Mucosa of rectum (tissue), 2 donors: ENCODE data around the gene KCNA4.
"Not testable (repeated sequence)": the region's sequence is repeated elsewhere in the genome, so short reads cannot be mapped to it uniquely, and the experiment has no call there.

Experiments used
- H3K27ac ChIP-seq, 2 donors: one replicate each; pipeline ENCODE4 v1.7.0; 2013; ENCODE audit warnings: inconsistent platforms in 2 of 2, low read depth in 2 of 2, low read length in 2 of 2
- H3K27me3 ChIP-seq, 2 donors: one replicate each; pipeline ENCODE4 v1.7.0; 2013; ENCODE audit warnings: low read length in 2 of 2; ENCODE audit not compliant: control insufficient read depth in 2 of 2, insufficient read depth in 2 of 2
- H3K36me3 ChIP-seq, 2 donors: one replicate each; pipeline ENCODE4 v1.7.0; 2013; ENCODE audit warnings: low read length in 2 of 2; ENCODE audit not compliant: control insufficient read depth in 2 of 2, insufficient read depth in 2 of 2
- H3K4me1 ChIP-seq, 2 donors: one replicate each; pipeline ENCODE4 v1.7.0; 2013; ENCODE audit warnings: low read length in 2 of 2, mild to moderate bottlenecking in 1 of 2; ENCODE audit not compliant: control insufficient read depth in 2 of 2, insufficient read depth in 2 of 2
- H3K4me3 ChIP-seq, 2 donors: one replicate each; pipeline ENCODE4 v1.7.0; 2013; ENCODE audit warnings: low read length in 2 of 2
- H3K9ac ChIP-seq, 2 donors: one replicate each; pipeline ENCODE4 v1.7.0; 2013; ENCODE audit warnings: low read length in 2 of 2, low read depth in 1 of 2, mild to moderate bottlenecking in 1 of 2
- H3K9me3 ChIP-seq, 2 donors: one replicate each; pipeline ENCODE4 v1.7.0; 2013; ENCODE audit warnings: low read length in 2 of 2; ENCODE audit not compliant: control insufficient read depth in 2 of 2
- donor health status: healthy.
- donor health status: Normal muscosa, but diverticular disease.

The KCNA4 gene

DNA sequence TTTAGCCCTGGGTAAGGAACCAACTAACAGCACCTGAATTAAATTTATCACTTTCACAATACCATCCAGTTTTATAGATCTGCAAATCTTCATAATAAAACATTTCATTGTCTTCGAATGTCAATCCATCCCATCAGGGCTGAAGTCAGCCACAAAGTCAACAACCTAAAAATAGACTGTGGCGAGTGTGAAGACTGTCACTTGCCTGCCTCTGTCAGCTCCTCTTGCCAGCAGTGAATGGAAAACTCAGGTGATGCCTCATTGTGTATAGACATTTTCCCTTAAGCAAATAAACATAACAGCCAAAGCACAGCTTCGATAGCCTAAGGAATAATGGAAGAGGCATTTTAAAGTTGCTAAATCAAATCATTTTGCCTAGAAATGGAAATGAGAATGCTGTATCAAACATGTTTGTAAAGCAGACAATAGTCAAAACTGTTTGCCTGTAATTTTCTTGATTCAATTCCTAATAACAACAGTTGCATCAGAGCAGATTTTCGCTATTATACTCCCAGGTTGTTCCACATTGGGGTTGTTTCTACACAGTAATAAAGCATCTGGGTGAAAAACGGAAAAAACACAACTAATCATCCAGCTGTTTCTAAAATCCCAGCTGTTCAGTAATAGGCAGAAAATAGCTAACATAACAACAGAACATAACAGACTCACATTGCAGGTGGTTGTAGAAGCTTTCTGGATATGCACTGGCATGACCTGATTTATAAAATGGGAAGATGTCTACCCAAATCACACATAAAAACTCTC is 15.7 kb downstream of the KCNA4 start:
- Histone ChIP-seq H3K4me3 (no peak overlapping the region), H3K27ac (no peak overlapping the region), H3K27me3 (no peaks in the 10 kb centered on the region), H3K4me1 (no peaks in the 10 kb centered on the region), H3K9ac (no peak overlapping the region), H3K9me3 (no peaks in the 10 kb centered on the region), H3K36me3 (no peaks in the 10 kb centered on the region)

DNA sequence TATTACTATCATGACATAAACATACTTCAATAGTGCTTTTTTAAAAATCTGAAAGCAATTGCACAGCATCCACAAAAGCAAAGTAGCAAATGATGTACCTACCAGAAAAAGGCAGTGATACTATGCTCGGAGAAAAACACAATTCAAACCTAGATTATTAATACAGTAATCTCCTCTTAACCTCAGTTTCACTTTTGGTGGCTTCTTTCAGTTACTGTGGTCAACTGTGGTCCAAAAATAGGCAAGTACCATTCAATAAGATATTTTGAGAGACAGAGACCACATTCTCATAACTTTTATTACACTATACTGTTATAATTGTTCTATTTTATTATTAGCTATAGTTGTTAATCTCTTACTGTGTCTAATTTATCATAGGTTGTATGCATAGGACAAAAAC is 20.8 kb downstream of the KCNA4 start:
- no peaks in the 10 kb centered on the region for H3K4me1 ChIP-seq
- H3K27me3 ChIP-seq, result no peaks in the 10 kb centered on the region
- no peak overlapping the region for H3K4me3 ChIP-seq
- H3K36me3 ChIP-seq, result no peaks in the 10 kb centered on the region
- no peak overlapping the region for H3K9ac ChIP-seq
- H3K27ac ChIP-seq, result no peak overlapping the region
- H3K9me3 ChIP-seq, result no peaks in the 10 kb centered on the region

DNA sequence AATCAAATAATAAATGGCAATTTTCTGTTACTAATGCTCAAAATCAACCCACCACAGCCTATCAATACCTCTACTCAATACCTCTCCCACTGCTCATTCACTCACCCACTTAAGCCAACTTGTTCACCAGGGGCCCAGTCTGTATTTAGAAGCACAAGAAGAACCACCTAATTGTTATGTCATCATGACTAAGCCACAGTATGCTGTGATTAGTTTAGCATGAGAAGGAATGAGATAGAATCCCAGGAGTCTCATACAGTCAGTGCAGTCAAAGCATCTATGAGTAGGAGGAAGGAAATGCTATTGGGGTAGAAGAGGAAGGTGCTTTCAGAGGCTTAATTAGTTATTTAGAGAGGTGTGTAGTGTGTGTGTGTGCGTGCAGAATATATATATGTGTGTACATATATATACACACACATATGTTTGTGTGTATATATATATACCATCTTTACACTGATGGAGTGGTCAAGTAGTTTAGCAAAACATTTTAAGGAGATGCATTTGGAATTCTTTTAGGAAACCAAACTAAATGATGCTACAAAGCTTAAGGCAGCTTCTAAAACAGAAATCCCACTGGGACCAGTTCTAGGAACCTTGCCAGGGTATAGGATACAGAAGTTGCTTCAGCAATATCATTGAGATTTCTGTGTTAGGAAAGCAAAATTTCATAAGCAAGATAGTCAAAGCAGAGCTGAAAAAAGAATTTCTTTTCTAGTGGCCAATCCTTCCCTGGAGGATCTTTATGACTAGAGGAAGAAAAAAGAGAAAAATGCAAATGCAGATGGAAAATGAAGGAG is 27.5 kb downstream of the KCNA4 start:
- no peaks in the 10 kb centered on the region for H3K9me3 ChIP-seq
- no peaks in the 10 kb centered on the region for H3K4me1 ChIP-seq
- no peak overlapping the region for H3K4me3 ChIP-seq
- H3K9ac ChIP-seq, result no peak overlapping the region
- no peak overlapping the region for H3K27ac ChIP-seq
- no peaks in the 10 kb centered on the region for H3K27me3 ChIP-seq
- H3K36me3 ChIP-seq, result no peaks in the 10 kb centered on the region

DNA sequence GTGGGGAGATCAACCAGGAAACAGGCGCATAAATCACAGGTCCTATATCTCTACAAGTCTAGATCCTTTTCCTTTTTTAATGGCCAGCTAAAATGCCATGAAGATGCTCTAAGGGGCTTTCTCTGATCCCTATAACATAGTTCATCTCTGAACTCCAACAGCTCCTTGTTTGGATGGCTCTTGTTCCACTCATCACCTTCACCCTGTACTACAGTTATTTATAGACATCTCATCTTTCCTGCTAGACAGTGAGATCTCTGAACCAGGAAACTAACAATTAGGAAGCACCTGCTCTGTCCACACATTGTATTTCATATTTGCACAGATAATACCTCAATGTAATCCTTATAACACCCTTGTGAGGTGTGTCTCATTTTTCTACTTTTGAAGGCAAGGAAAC is 31.6 kb downstream of the KCNA4 start:
- no peak overlapping the region for H3K27ac ChIP-seq
- H3K4me1 ChIP-seq, result no peaks in the 10 kb centered on the region
- H3K9me3 ChIP-seq, result peaks cover 0 to 2% of the 10 kb centered on the region in 2 donors
- no peaks in the 10 kb centered on the region for H3K27me3 ChIP-seq
- H3K36me3 ChIP-seq, result no peaks in the 10 kb centered on the region
- no peak overlapping the region for H3K9ac ChIP-seq
- H3K4me3 ChIP-seq, result no peak overlapping the region

DNA sequence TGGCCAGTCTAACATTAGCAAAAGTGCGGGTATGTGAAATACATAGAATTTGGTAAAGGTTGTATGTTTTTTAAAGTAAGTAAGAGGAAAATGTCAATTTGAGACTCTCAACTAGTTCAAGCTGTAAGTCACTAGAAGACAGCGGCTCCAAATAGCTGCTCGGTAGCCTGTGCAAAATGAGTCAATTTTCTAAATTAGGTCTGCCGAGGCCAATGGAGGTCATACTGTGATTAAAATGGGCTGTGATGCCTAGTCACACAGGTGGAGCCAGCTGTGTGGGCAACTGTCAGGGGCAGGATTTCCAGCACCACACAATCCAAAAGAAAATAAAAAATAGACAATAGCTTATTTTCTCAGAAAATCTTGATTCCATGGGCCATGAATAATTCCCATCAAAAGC is 32.3 kb downstream of the KCNA4 start:
- Histone ChIP-seq H3K36me3 (no peaks in the 10 kb centered on the region), H3K4me3 (no peak overlapping the region), H3K4me1 (no peaks in the 10 kb centered on the region), H3K9me3 (peaks cover 0 to 3% of the 10 kb centered on the region in 2 donors), H3K27me3 (no peaks in the 10 kb centered on the region), H3K27ac (no peak overlapping the region), H3K9ac (no peak overlapping the region)

DNA sequence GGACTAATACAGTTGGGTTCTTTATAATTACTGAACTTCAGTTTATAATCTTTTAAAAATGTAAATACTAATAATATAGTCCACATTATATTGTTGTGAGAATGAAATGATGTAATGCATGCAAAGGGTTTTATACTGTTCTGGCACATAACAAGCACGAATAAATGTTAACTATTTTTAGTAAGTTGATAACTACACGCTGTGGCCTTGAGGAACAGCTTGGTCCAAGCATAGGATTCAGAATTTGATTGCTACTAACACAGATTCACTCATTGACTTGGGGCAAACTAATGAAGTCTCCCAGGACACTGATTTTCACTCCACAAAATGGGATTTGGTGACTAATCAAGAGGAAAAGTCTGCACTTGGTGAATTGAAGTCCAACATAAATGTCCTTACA is 38.3 kb downstream of the KCNA4 start:
- no peaks in the 10 kb centered on the region for H3K27me3 ChIP-seq
- peaks cover 0 to 3% of the 10 kb centered on the region in 2 donors for H3K9me3 ChIP-seq
- H3K36me3 ChIP-seq, result no peaks in the 10 kb centered on the region
- no peaks in the 10 kb centered on the region for H3K4me1 ChIP-seq
- no peak overlapping the region for H3K4me3 ChIP-seq
- H3K27ac ChIP-seq, result no peak overlapping the region
- H3K9ac ChIP-seq, result no peak overlapping the region

DNA sequence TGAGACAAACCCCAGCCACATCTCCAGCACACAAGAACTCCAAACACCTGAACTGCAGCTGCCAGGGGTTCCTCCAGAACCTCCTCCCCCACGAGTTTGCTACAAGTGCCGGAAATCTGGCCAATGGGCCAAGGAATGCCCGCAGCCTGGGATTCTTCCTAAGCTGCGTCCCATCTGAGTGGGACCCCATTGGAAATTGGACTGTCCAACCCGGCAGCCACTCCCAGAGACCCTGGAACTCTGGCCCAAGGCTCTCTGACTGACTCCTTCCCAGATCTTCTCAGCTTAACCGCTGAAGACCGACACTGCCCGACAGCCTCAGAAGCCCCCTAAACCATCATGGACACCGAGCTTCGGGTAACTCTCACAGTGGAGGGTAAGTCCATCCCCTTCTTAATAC is 41.2 kb downstream of the KCNA4 start:
- not testable (repeated sequence) for H3K27me3 ChIP-seq, H3K9me3 ChIP-seq, H3K27ac ChIP-seq, H3K4me3 ChIP-seq, H3K36me3 ChIP-seq, H3K9ac ChIP-seq, H3K4me1 ChIP-seq

DNA sequence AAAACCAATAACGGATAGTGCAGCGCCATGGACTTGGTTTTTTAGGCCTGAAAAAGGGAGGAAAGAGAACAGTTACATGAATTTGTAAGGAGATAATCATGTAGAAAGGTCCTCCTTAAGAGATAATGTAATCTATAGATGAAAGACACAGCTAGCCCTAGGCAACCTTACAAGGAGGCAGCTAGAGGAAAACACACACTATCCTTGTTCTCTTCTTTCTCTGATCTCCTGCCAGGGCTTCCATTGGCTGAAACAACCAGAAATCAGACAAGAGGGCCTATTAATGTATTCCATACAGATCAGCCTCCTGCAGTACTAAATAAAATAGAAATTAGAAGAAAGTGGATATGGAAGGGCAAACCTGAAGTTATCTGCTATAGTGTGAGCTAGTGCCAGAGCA is 53.0 kb downstream of the KCNA4 start:
- Histone ChIP-seq H3K27me3 (no peaks in the 10 kb centered on the region), H3K9me3 (no peaks in the 10 kb centered on the region), H3K4me1 (no peaks in the 10 kb centered on the region), H3K27ac (no peak overlapping the region), H3K9ac (no peak overlapping the region), H3K4me3 (no peak overlapping the region), H3K36me3 (no peaks in the 10 kb centered on the region)

DNA sequence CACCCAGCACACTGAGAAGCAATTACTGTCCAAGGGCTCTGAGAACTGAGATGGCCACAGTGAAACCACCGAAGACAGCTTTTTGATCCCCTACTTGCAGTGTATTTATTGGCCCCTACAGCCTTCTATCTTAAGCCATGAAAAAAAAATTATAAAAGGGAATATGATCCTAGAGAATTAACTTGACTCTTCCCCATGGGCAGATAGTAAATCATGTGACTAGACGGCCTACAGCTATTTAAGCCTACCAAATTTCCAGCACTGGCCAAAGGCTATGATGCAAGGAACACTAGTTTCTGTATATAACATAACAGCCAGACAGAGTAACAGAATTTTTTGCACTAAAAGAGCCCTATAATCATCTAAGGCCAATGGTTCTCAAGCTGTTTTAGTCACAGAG is 53.8 kb downstream of the KCNA4 start:
- Histone ChIP-seq H3K4me1 (no peaks in the 10 kb centered on the region), H3K27ac (no peak overlapping the region), H3K4me3 (no peak overlapping the region), H3K9me3 (no peaks in the 10 kb centered on the region), H3K36me3 (no peaks in the 10 kb centered on the region), H3K9ac (no peak overlapping the region), H3K27me3 (no peaks in the 10 kb centered on the region)

DNA sequence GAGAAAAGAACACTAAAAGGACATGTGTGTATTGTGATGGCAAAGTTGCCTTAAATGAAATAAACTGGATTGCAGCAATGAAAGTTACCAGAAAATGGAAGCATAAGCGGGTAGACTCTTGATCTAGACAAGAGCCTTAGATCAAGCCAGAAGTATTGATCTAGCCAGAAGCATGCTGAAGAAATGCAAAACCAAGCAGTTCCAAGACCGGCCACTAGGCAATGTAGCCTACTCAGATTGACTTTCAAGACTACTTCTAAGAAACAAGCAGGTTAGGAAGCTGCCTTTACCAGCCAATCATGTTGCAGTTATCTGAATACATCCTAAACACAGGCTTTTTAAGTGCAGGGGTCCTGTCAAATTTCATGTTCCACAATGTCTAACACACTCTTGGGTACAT is 54.6 kb downstream of the KCNA4 start:
- H3K4me1 ChIP-seq, result no peaks in the 10 kb centered on the region
- H3K27ac ChIP-seq, result no peak overlapping the region
- no peaks in the 10 kb centered on the region for H3K36me3 ChIP-seq
- no peak overlapping the region for H3K9ac ChIP-seq
- no peaks in the 10 kb centered on the region for H3K9me3 ChIP-seq
- H3K4me3 ChIP-seq, result no peak overlapping the region
- H3K27me3 ChIP-seq, result no peaks in the 10 kb centered on the region
